Uterus (tissue), 2 donors: ENCODE data around the gene SLC39A11.

ENCODE experiments used
- POLR2A ChIP-seq, 2 donors: fragments of 450-650 bp; IDR thresholded peaks; one replicate each; pipeline ENCODE4 v1.6.1; 2016; ENCODE audit warnings: antibody characterized with exemption in 2 of 2, mild to moderate bottlenecking in 1 of 2, moderate library complexity in 1 of 2
- TF ChIP-seq, protein P1 (sequence below), 4 experiments: fragments of 200-600 bp in 2 of 4; fragments of 450-650 bp in 2 of 4; sonication (generic) in 2 of 4; IDR thresholded peaks; one replicate each; pipeline ENCODE4 v1.5.1; 2016 to 2019; ENCODE audit warnings: antibody characterized with exemption in 4 of 4, mild to moderate bottlenecking in 2 of 4, moderate library complexity in 1 of 4

- TF ChIP-seq, protein P1, sequence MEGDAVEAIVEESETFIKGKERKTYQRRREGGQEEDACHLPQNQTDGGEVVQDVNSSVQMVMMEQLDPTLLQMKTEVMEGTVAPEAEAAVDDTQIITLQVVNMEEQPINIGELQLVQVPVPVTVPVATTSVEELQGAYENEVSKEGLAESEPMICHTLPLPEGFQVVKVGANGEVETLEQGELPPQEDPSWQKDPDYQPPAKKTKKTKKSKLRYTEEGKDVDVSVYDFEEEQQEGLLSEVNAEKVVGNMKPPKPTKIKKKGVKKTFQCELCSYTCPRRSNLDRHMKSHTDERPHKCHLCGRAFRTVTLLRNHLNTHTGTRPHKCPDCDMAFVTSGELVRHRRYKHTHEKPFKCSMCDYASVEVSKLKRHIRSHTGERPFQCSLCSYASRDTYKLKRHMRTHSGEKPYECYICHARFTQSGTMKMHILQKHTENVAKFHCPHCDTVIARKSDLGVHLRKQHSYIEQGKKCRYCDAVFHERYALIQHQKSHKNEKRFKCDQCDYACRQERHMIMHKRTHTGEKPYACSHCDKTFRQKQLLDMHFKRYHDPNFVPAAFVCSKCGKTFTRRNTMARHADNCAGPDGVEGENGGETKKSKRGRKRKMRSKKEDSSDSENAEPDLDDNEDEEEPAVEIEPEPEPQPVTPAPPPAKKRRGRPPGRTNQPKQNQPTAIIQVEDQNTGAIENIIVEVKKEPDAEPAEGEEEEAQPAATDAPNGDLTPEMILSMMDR (IDR thresholded peaks at IDR 0.05): no peak
- TF ChIP-seq POLR2A (IDR thresholded peaks at IDR 0.05): no peak
These were observed 145.0 kb downstream of the SLC39A11 start for GRCh38 chr17:72947475-72947874.
